Peyer's patch (tissue), 4 donors: ENCODE measurements around the gene HTR7.

Experiments
- POLR2A ChIP-seq, 2 donors: fragments of 450-650 bp; IDR thresholded peaks; one replicate each; pipeline ENCODE4 v1.5.1; 2017; ENCODE audit warnings: antibody characterized with exemption in 2 of 2, mild to moderate bottlenecking in 2 of 2, moderate library complexity in 2 of 2
- TF ChIP-seq, protein P1 (sequence below), 6 experiments: fragments of 450-650 bp in 4 of 6; fragments of 200-600 bp in 2 of 6; sonication (generic) in 1 of 6; IDR thresholded peaks; one replicate each; pipeline ENCODE4 v1.5.1; 2017 to 2019; ENCODE audit warnings: antibody characterized with exemption in 6 of 6, mild to moderate bottlenecking in 3 of 6, moderate library complexity in 1 of 6

DNA sequence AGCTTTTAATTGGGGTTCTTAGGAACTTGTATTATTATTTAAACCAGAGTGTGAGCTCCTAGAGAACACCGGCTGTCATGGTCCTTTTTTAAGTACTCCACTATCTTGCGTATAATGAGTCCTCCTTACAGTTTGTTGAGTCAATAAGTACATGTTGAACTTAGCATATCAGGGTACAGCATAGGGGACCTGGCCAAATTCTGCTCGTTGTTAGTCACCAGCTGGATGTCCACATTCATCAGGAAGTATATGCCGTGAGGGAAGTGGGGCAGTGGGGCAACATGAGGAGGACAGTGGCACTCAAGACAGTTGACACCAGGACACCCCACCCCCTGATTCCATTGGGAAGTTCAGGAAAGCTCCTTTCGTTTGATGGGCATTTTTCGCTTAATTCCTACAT lies 30.5 kb upstream of the HTR7 start:
- TF ChIP-seq, protein P1, sequence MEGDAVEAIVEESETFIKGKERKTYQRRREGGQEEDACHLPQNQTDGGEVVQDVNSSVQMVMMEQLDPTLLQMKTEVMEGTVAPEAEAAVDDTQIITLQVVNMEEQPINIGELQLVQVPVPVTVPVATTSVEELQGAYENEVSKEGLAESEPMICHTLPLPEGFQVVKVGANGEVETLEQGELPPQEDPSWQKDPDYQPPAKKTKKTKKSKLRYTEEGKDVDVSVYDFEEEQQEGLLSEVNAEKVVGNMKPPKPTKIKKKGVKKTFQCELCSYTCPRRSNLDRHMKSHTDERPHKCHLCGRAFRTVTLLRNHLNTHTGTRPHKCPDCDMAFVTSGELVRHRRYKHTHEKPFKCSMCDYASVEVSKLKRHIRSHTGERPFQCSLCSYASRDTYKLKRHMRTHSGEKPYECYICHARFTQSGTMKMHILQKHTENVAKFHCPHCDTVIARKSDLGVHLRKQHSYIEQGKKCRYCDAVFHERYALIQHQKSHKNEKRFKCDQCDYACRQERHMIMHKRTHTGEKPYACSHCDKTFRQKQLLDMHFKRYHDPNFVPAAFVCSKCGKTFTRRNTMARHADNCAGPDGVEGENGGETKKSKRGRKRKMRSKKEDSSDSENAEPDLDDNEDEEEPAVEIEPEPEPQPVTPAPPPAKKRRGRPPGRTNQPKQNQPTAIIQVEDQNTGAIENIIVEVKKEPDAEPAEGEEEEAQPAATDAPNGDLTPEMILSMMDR (IDR thresholded peaks at IDR 0.05) = no peak
- TF ChIP-seq POLR2A (IDR thresholded peaks at IDR 0.05) = no peak
